T-helper 9 cell (primary cell): Measurements from ENCODE around the gene COA1.
"Not testable (repeated sequence)": the region's sequence is repeated elsewhere in the genome, so short reads cannot be mapped to it uniquely, and the experiment has no call there.

ENCODE experiments used
- DNase-seq: peaks from one replicate; pipeline ENCODE4 v3.0.0-alpha.2; 2020

COA1 gene

GRCh38 chr7:43626695-43627094, 102.6 kb downstream of the COA1 start:
- DNase-seq: no peak

GRCh38 chr7:43625980-43626379, 103.3 kb downstream of the COA1 start:
- DNase-seq: no peak

GRCh38 chr7:43625453-43625852, 103.9 kb downstream of the COA1 start:
- peak; percentile 39 for DNase-seq

GRCh38 chr7:43624156-43624555, 105.2 kb downstream of the COA1 start:
- no peak for DNase-seq

- DNase-seq: no peak
These were observed 107.4 kb downstream of the COA1 start for GRCh38 chr7:43621729-43622448.

GRCh38 chr7:43619213-43620012, 109.9 kb downstream of the COA1 start:
- DNase-seq: no peak

- DNase-seq: no peak
These were observed 111.2 kb downstream of the COA1 start for GRCh38 chr7:43618073-43618472.

- DNase-seq: no peak
These were observed 112.3 kb downstream of the COA1 start for GRCh38 chr7:43616977-43617376.

GRCh38 chr7:43615558-43616145, 113.7 kb downstream of the COA1 start:
- no peak for DNase-seq

GRCh38 chr7:43612599-43613589, 116.4 kb downstream of the COA1 start:
- DNase-seq: no peak

GRCh38 chr7:43612128-43612527, 117.2 kb downstream of the COA1 start:
- DNase-seq: no peak

GRCh38 chr7:43609097-43609496, 120.2 kb downstream of the COA1 start:
- no peak for DNase-seq

GRCh38 chr7:43604251-43604650, 125.1 kb downstream of the COA1 start:
- no peak for DNase-seq

- DNase-seq: no peak
These were observed 127.1 kb downstream of the COA1 start for GRCh38 chr7:43602256-43602655.

- no peak for DNase-seq
These were observed 129.3 kb downstream of the COA1 start for GRCh38 chr7:43600056-43600455.

GRCh38 chr7:43596426-43596825, 132.9 kb downstream of the COA1 start:
- DNase-seq: not testable (repeated sequence)

GRCh38 chr7:43594020-43594419, 135.3 kb downstream of the COA1 start:
- no peak for DNase-seq

- DNase-seq: no peak
These were observed 136.3 kb downstream of the COA1 start for GRCh38 chr7:43593010-43593409.

- no peak for DNase-seq
These were observed 137.0 kb downstream of the COA1 start for GRCh38 chr7:43592326-43592725.

- no peak for DNase-seq
These were observed 137.7 kb downstream of the COA1 start for GRCh38 chr7:43591558-43592180.

GRCh38 chr7:43590862-43591557, 138.3 kb downstream of the COA1 start:
- DNase-seq: no peak
